Adrenal gland (tissue), 12 donors: ENCODE measurements around the gene FGF14. TPM values are rescaled to one million over a fixed set of nuclear protein-coding genes. Genes with fewer than 3 reads are reported as not detected.

ENCODE experiments used
- DNase-seq, 7 donors: peaks; one replicate each; pipeline ENCODE4 v3.0.0-alpha.2; 2019 to 2020
- H3K27ac ChIP-seq, 5 donors: fragments of 200-600 bp; sonication (generic) in 4 of 5; 1 replicate in 3 of 5; 2 replicates in 2 of 5; pipeline versions ENCODE4 v1.5.1 to v1.8.0; 2016 to 2020; ENCODE audit warnings: mild to moderate bottlenecking in 1 of 5
- H3K27me3 ChIP-seq: fragments of 200-600 bp; 2 replicates; pipeline ENCODE4 v1.8.0; 2021
- H3K36me3 ChIP-seq, 2 donors: fragments of 200-600 bp; replicated peaks in 1 of 2; 1 replicate in 1 of 2; 2 replicates in 1 of 2; pipeline versions ENCODE4 v1.5.1 to v1.8.0; 2018 to 2022
- H3K4me1 ChIP-seq, 2 donors: fragments of 200-600 bp; replicated peaks in 1 of 2; 1 replicate in 1 of 2; 2 replicates in 1 of 2; pipeline versions ENCODE4 v1.5.1 to v1.8.0; 2018 to 2021
- H3K4me3 ChIP-seq, 4 donors: fragments of 200-600 bp; sonication (generic) in 3 of 4; one replicate each; pipeline ENCODE4 v1.5.1; 2016 to 2018
- H3K9me3 ChIP-seq, 3 donors: fragments of 200-600 bp; sonication (generic) in 1 of 3; replicated peaks in 1 of 3; 1 replicate in 2 of 3; 2 replicates in 1 of 3; pipeline versions ENCODE4 v1.5.1 to v1.8.0; 2016 to 2021
- CTCF ChIP-seq, 6 experiments: fragments of 450-650 bp in 4 of 6; fragments of 200-600 bp in 2 of 6; sonication (generic) in 1 of 6; IDR thresholded peaks; 1 replicate in 5 of 6; 2 replicates in 1 of 6; pipeline versions ENCODE4 v1.5.1 to v1.8.0; 2016 to 2021; ENCODE audit warnings: antibody characterized with exemption in 6 of 6, mild to moderate bottlenecking in 2 of 6, moderate library complexity in 1 of 6
- POLR2A ChIP-seq, 2 donors: fragments of 450-650 bp; IDR thresholded peaks; one replicate each; pipeline ENCODE4 v1.6.1; 2017; ENCODE audit warnings: antibody characterized with exemption in 2 of 2, mild to moderate bottlenecking in 2 of 2, moderate library complexity in 1 of 2
- WGBS, 4 donors: extraction: QIAGEN DNeasy Blood & Tissue Kit in 2 of 4; methylation state at CpG; one replicate each; pipeline versions ENCODE4 v1.1.5 to v1.1.7; 2013 to 2017; 5-methylcytosine and 5-hydroxymethylcytosine counted together
- intact Hi-C, 2 donors: fragments of 100-400 bp; cut with DNase I; formaldehyde crosslinking; loops; one replicate each; pipeline versions ENCODE4 v1.14.1 to v1.15.0; 2022 to 2023
- polyA plus RNA-seq, 3 donors: library from polyadenylated mRNA; stranded (reverse); fragments of 200-250 nt in 2 of 3; fragments of 350-450 nt in 1 of 3; fragmentation: Illumina TruSeq in 1 of 3; extraction: RNeasy Lipid Tissue Mini Kit (QIAGEN cat#74804) in 1 of 3; gene quantifications; one replicate each; pipeline ENCODE4 v1.2.3, GENCODE V29; 2013 to 2014
- total RNA-seq, 9 donors: library from RNA; depleted of rRNA in 4 of 9; stranded (reverse); fragments of >200 nt in 4 of 9; fragments of 120-200 nt in 1 of 9; fragmentation: NEBNext Ultra II Directional in 1 of 9; extraction: Animal tissue kit (Norgen Biotek cat#: 25700) in 1 of 9; gene quantifications; one replicate each; pipeline versions ENCODE4 v1.1.0 to v1.2.4, GENCODE V29; 2013 to 2023
- donor health status: healthy with polysubstance abuse.
- donor health status: Bipolar disorder and iron deficiency.
- donor health status: DM: yes; HTN: yes; CAD: no.
- donor health status: DM: no; HTN: no; CAD: no.
- donor health status: DM: no; HTN: no; CAD: no.
- donor health status: DM: yes; HTN: yes; CAD: no.

The FGF14 gene
- total and polyA plus RNA-seq, 12 donors = 0.32 to 9.3 (median 2.8) TPM; not detected in 2

- DNase-seq = no peak
- Histone ChIP-seq H3K36me3 (no peaks in the 10 kb centered on the region), H3K4me1 (no peaks in the 10 kb centered on the region), H3K27me3 (no peaks in the 10 kb centered on the region), H3K27ac (no peak overlapping the region), H3K4me3 (no peak overlapping the region), H3K9me3 (no peaks in the 10 kb centered on the region)
- intact Hi-C loops = no loop called here
- TF ChIP-seq POLR2A (IDR thresholded peaks at IDR 0.05) (no peak), CTCF (IDR thresholded peaks at IDR 0.05) (no peak)
- WGBS, 4 donors = 57 to 69% (median 64%) methylated on average over 3 of the region's 3 CpGs
Measured at GRCh38 chr13:102132777-102133295, 269.0 kb downstream of the FGF14 start.

GRCh38 chr13:102131246-102131645 is 270.6 kb downstream of the FGF14 start:
- Histone ChIP-seq H3K27me3 (no peaks in the 10 kb centered on the region), H3K4me3 (no peak overlapping the region), H3K27ac (no peak overlapping the region), H3K36me3 (no peaks in the 10 kb centered on the region), H3K9me3 (no peaks in the 10 kb centered on the region), H3K4me1 (no peaks in the 10 kb centered on the region)
- intact Hi-C loops = no loop called here
- no peak for DNase-seq
- no peak for TF ChIP-seq CTCF (IDR thresholded peaks at IDR 0.05)
- no peak for TF ChIP-seq POLR2A (IDR thresholded peaks at IDR 0.05)
- 81 to 87% (median 86%) methylated on average over 2 of the region's 2 CpGs for WGBS, 4 donors

- intact Hi-C loops = no loop called here
- Histone ChIP-seq H3K4me1 (no peaks in the 10 kb centered on the region), H3K4me3 (no peak overlapping the region), H3K9me3 (no peaks in the 10 kb centered on the region), H3K27me3 (no peaks in the 10 kb centered on the region), H3K36me3 (no peaks in the 10 kb centered on the region), H3K27ac (no peak overlapping the region)
- no peak for DNase-seq
- WGBS, 4 donors = 65 to 72% (median 69%) methylated on average over 4 of the region's 4 CpGs
- TF ChIP-seq CTCF (IDR thresholded peaks at IDR 0.05) (no peak), POLR2A (IDR thresholded peaks at IDR 0.05) (no peak)
Measured at GRCh38 chr13:102128216-102128810, 273.5 kb downstream of the FGF14 start.

GRCh38 chr13:102127153-102127552 is 274.7 kb downstream of the FGF14 start:
- Histone ChIP-seq H3K27ac (no peak overlapping the region), H3K36me3 (no peaks in the 10 kb centered on the region), H3K27me3 (no peaks in the 10 kb centered on the region), H3K4me3 (no peak overlapping the region), H3K4me1 (no peaks in the 10 kb centered on the region), H3K9me3 (no peaks in the 10 kb centered on the region)
- WGBS, 4 donors = 59 to 77% (median 76%) methylated on average over 1 of the region's 1 CpG
- TF ChIP-seq POLR2A (IDR thresholded peaks at IDR 0.05) (no peak), CTCF (IDR thresholded peaks at IDR 0.05) (no peak)
- intact Hi-C loops = no loop called here
- DNase-seq = no peak
